Measurements from ENCODE around the gene FBXL7.

FBXL7 gene

GRCh38 chr5:15799014-15799413 is 299.0 kb downstream of the FBXL7 start:
- no peak for DNase-seq (ENCODE audit: low read depth in 2 of 3, low spot score in 1 of 3)

- no peak for DNase-seq (ENCODE audit: low read depth in 2 of 3, low spot score in 1 of 3)
Measured at GRCh38 chr5:15799612-15800011, 299.6 kb downstream of the FBXL7 start.

- no peak for DNase-seq (ENCODE audit: low read depth in 2 of 3, low spot score in 1 of 3)
Measured at GRCh38 chr5:15803280-15803679, 303.3 kb downstream of the FBXL7 start.

GRCh38 chr5:15806613-15807012 is 306.6 kb downstream of the FBXL7 start:
- no peak for DNase-seq (ENCODE audit: low read depth in 2 of 3, low spot score in 1 of 3)

- DNase-seq (ENCODE audit: low read depth in 2 of 3, low spot score in 1 of 3), result no peak
Measured at GRCh38 chr5:15807248-15807647, 307.3 kb downstream of the FBXL7 start.

- no peak for DNase-seq (ENCODE audit: low read depth in 2 of 3, low spot score in 1 of 3)
Measured at GRCh38 chr5:15807871-15808270, 307.9 kb downstream of the FBXL7 start.

GRCh38 chr5:15808577-15808976 is 308.6 kb downstream of the FBXL7 start:
- no peak for DNase-seq (ENCODE audit: low read depth in 2 of 3, low spot score in 1 of 3)

- DNase-seq (ENCODE audit: low read depth in 2 of 3, low spot score in 1 of 3), result no peak
Measured at GRCh38 chr5:15819617-15820016, 319.6 kb downstream of the FBXL7 start.

GRCh38 chr5:15821506-15821905 is 321.5 kb downstream of the FBXL7 start:
- no peak for DNase-seq (ENCODE audit: low read depth in 2 of 3, low spot score in 1 of 3)

GRCh38 chr5:15823398-15823797 is 323.4 kb downstream of the FBXL7 start:
- no peak for DNase-seq (ENCODE audit: low read depth in 2 of 3, low spot score in 1 of 3)

- no peak for DNase-seq (ENCODE audit: low read depth in 2 of 3, low spot score in 1 of 3)
Measured at GRCh38 chr5:15827741-15828140, 327.8 kb downstream of the FBXL7 start.

- DNase-seq (ENCODE audit: low read depth in 2 of 3, low spot score in 1 of 3), result no peak
Measured at GRCh38 chr5:15831408-15831807, 331.4 kb downstream of the FBXL7 start.

GRCh38 chr5:15833365-15833764 is 333.4 kb downstream of the FBXL7 start:
- no peak for DNase-seq (ENCODE audit: low read depth in 2 of 3, low spot score in 1 of 3)

- DNase-seq (ENCODE audit: low read depth in 2 of 3, low spot score in 1 of 3), result no peak
Measured at GRCh38 chr5:15834596-15835245, 334.7 kb downstream of the FBXL7 start.

GRCh38 chr5:15835514-15835913 is 335.5 kb downstream of the FBXL7 start:
- no peak for DNase-seq (ENCODE audit: low read depth in 2 of 3, low spot score in 1 of 3)

GRCh38 chr5:15837551-15838289 is 337.7 kb downstream of the FBXL7 start:
- DNase-seq (ENCODE audit: low read depth in 2 of 3, low spot score in 1 of 3), result no peak

GRCh38 chr5:15844253-15844652 is 344.3 kb downstream of the FBXL7 start:
- DNase-seq (ENCODE audit: low read depth in 2 of 3, low spot score in 1 of 3), result no peak

GRCh38 chr5:15844871-15845270 is 344.9 kb downstream of the FBXL7 start:
- no peak for DNase-seq (ENCODE audit: low read depth in 2 of 3, low spot score in 1 of 3)

GRCh38 chr5:15850536-15850935 is 350.6 kb downstream of the FBXL7 start:
- DNase-seq (ENCODE audit: low read depth in 2 of 3, low spot score in 1 of 3), result no peak

- DNase-seq (ENCODE audit: low read depth in 2 of 3, low spot score in 1 of 3), result no peak
Measured at GRCh38 chr5:15850939-15851341, 351.0 kb downstream of the FBXL7 start.

- DNase-seq (ENCODE audit: low read depth in 2 of 3, low spot score in 1 of 3), result no peak
Measured at GRCh38 chr5:15852217-15852616, 352.2 kb downstream of the FBXL7 start.

GRCh38 chr5:15852949-15853348 is 353.0 kb downstream of the FBXL7 start:
- DNase-seq (ENCODE audit: low read depth in 2 of 3, low spot score in 1 of 3), result no peak

- no peak for DNase-seq (ENCODE audit: low read depth in 2 of 3, low spot score in 1 of 3)
Measured at GRCh38 chr5:15858326-15858725, 358.3 kb downstream of the FBXL7 start.

All from stimulated activated CD4-positive, alpha-beta T cell treated with anti-CD3 and anti-CD28 coated beads, Interleukin-12 subunit alpha, Interleukin-12 subunit beta, amount 100 ng/mL, for 48 hours (primary cell).